Measurements from ENCODE around the gene SPPL2B. TPM values are rescaled to one million over a fixed set of nuclear protein-coding genes. Genes with fewer than 3 reads are reported as not detected.

The SPPL2B gene
- total RNA-seq, 4 donors from 2014 or later = 149 to 367 (median 242) TPM

GRCh38 chr19:2382530-2383222 lies 54.2 kb downstream of the SPPL2B start:
- no peak overlapping the region for H3K27ac ChIP-seq
- intact Hi-C loops (cut with DNase I; ENCODE audit: low total_unique reads) (no loop called here), in situ Hi-C loops (cut with MboI; ENCODE audit: low pct_ligation_motif_present in 1 of 4, low pct_unique_long_range_greater_than_20kb in 1 of 4, low sequenced_read_pairs in 3 of 4) (loop anchor here in 2 of 4 donors (25.0 kb wide), 1 partner anchor 95 kb away; the partner anchor contains the start of gene PEAK3 (in 2 of the 2))

DNA sequence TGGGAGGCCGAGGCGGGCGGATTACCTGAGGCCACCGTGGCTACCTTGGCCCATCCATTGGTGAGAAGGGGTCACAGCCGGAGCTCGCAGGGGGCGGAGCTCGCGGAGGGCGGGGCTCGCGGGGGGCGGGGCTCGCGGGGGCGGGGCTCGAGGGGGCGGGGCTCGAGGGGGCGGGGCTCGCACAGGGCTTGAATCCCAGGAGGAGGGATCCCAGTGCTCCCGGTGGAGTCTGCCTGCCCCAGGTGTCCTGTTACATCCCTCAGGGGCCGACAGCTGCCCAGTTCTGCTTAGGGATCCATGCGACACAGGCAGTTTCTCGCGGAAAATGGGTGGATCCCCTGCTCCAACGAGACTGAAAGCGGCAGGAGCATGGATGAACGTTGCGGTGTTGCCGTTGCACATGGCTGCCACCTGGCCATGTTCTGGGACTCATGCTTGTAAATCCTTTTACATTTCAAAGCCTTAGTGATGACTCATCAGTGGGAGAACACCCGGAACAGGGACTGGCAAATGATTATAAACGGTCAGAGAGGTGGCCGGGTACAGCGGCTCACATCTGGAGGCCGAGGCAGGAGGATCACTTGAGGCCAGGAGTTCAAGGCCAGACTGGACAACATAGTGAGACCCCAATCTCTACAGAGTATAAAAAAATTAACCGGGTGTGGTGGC lies 56.7 kb downstream of the SPPL2B start:
- 25 to 44% methylated on average over 6 to 31 of the region's 37 CpGs for WGBS, 2 donors (ENCODE audit: low coverage in 1 of 2)
- no peaks in the 10 kb centered on the region for H3K36me3 ChIP-seq
- TF ChIP-seq POLR2AphosphoS5 (IDR thresholded peaks at IDR 0.05) (peak in 2 of 3 donors; percentile 35 to 39), POLR2A (IDR thresholded peaks at IDR 0.05) (no peak)
- in situ Hi-C loops (cut with MboI; ENCODE audit: low pct_ligation_motif_present in 1 of 4, low pct_unique_long_range_greater_than_20kb in 1 of 4, low sequenced_read_pairs in 3 of 4) = loop anchor here in 2 of 4 donors (25.0 kb wide), 1 partner anchor 98 kb away; the partner anchor contains the start of gene PEAK3 (in 2 of the 2)
- H3K27me3 ChIP-seq = peaks cover 14% of the 10 kb centered on the region
- peak overlapping the region in 2 of 4 donors; percentile 48 to 57 for H3K27ac ChIP-seq
- peaks cover 0 to 6% of the 10 kb centered on the region in 2 donors for H3K9me3 ChIP-seq
- peaks cover 0 to 11% (median 2%) of the 10 kb centered on the region in 4 donors for H3K4me1 ChIP-seq
- DNase-seq = peak; percentile 51
- H3K4me3 ChIP-seq = no peak overlapping the region
- intact Hi-C loops (cut with DNase I; ENCODE audit: low total_unique reads) = no loop called here

More at GRCh38 chr19:2382530-2383222, 54.2 kb downstream of the SPPL2B start:
- H3K27me3 ChIP-seq = peaks cover 14% of the 10 kb centered on the region
- DNase-seq = no peak
- TF ChIP-seq, protein P1, sequence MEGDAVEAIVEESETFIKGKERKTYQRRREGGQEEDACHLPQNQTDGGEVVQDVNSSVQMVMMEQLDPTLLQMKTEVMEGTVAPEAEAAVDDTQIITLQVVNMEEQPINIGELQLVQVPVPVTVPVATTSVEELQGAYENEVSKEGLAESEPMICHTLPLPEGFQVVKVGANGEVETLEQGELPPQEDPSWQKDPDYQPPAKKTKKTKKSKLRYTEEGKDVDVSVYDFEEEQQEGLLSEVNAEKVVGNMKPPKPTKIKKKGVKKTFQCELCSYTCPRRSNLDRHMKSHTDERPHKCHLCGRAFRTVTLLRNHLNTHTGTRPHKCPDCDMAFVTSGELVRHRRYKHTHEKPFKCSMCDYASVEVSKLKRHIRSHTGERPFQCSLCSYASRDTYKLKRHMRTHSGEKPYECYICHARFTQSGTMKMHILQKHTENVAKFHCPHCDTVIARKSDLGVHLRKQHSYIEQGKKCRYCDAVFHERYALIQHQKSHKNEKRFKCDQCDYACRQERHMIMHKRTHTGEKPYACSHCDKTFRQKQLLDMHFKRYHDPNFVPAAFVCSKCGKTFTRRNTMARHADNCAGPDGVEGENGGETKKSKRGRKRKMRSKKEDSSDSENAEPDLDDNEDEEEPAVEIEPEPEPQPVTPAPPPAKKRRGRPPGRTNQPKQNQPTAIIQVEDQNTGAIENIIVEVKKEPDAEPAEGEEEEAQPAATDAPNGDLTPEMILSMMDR (IDR thresholded peaks at IDR 0.05) = no peak
- no peak for TF ChIP-seq EP300 (IDR thresholded peaks at IDR 0.05; ENCODE audit: low read depth)
- peaks cover 0 to 6% of the 10 kb centered on the region in 2 donors for H3K9me3 ChIP-seq
- H3K4me3 ChIP-seq = no peak overlapping the region
- 91 to 100% methylated on average over 2 to 13 of the region's 13 CpGs for WGBS, 2 donors (ENCODE audit: low coverage in 1 of 2)
- no peaks in the 10 kb centered on the region for H3K36me3 ChIP-seq
- peaks cover 0 to 11% (median 2%) of the 10 kb centered on the region in 4 donors for H3K4me1 ChIP-seq

DNA sequence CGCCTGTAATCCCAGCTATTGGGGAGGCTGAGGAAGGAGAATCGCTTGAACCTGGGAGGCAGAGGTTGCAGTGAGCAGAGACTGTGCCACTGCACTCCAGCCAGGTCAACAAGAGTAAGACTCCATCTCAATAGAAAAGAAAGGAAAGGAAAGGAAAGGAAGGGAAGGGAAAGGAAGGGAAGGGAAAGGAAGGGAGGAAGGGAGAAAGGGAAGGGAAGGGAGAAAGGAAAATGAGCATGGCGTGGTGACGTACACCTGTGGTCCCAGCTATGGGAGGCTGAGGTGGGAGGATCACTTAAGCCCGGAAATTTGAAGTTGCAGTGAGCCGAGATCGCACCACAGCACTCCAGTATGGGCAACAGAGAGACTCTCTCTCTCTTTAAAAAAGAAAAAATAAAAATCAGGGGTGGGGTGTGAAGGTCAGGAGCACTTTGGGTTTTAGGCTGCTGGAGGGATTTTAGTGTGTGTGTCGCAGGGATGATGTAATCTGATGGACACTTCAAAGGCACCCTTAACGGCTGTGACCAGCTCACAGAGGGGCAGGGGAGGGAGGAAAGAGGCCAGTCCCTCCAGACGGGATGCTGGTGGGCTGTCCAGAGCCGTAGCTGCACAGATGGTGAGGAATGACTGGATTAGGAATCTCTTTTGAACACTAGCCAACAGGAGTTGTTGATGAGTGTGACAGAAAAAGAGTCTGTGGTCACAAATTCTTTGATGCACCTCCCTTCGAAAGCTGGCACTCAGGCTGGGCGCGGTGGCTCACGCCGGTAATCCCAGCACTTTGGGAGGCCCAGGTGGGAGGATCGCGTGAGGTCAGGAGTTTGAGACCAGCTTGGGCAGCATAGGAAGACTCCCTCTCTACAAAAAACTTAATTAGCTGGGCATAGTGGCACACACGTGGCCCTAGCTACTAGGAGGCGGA lies 59.1 kb downstream of the SPPL2B start:
- no peaks in the 10 kb centered on the region for H3K9me3 ChIP-seq
- H3K4me1 ChIP-seq = peaks cover 0 to 11% (median 2%) of the 10 kb centered on the region in 4 donors
- intact Hi-C loops (cut with DNase I; ENCODE audit: low total_unique reads) (no loop called here), in situ Hi-C loops (cut with MboI; ENCODE audit: low pct_ligation_motif_present in 1 of 4, low pct_unique_long_range_greater_than_20kb in 1 of 4, low sequenced_read_pairs in 3 of 4) (loop anchor here in 2 of 4 donors (25.0 kb wide), 1 partner anchor 100 kb away; the partner anchor contains the start of gene PEAK3 (in 2 of the 2))
- peaks cover 11% of the 10 kb centered on the region for H3K27me3 ChIP-seq
- no peak overlapping the region for H3K4me3 ChIP-seq
- H3K36me3 ChIP-seq = no peaks in the 10 kb centered on the region
- 72 to 75% methylated on average over 12 to 20 of the region's 20 CpGs for WGBS, 2 donors (ENCODE audit: low coverage in 1 of 2)
- DNase-seq = no peak
- H3K27ac ChIP-seq = no peak overlapping the region
- TF ChIP-seq POLR2AphosphoS5 (IDR thresholded peaks at IDR 0.05) (no peak), EP300 (IDR thresholded peaks at IDR 0.05; ENCODE audit: low read depth) (no peak), POLR2A (IDR thresholded peaks at IDR 0.05) (no peak)
- TF ChIP-seq, protein P1 (IDR thresholded peaks at IDR 0.05) = no peak

GRCh38 chr19:2389594-2389993 lies 61.1 kb downstream of the SPPL2B start:
- Histone ChIP-seq H3K27me3 (peaks cover 4% of the 10 kb centered on the region), H3K36me3 (no peaks in the 10 kb centered on the region), H3K27ac (no peak overlapping the region), H3K4me3 (no peak overlapping the region), H3K4me1 (peaks cover 0 to 16% (median 8%) of the 10 kb centered on the region in 4 donors), H3K9me3 (no peaks in the 10 kb centered on the region)
- in situ Hi-C loops (cut with MboI; ENCODE audit: low pct_ligation_motif_present in 1 of 4, low pct_unique_long_range_greater_than_20kb in 1 of 4, low sequenced_read_pairs in 3 of 4) (loop anchor here in 2 of 4 donors (25.0 kb wide), 1 partner anchor 102 kb away; the partner anchor contains the start of gene PEAK3 (in 2 of the 2)), intact Hi-C loops (cut with DNase I; ENCODE audit: low total_unique reads) (no loop called here)
- no peak for DNase-seq
- WGBS, 2 donors (ENCODE audit: low coverage in 1 of 2) = 79% methylated on average over 4 to 21 of the region's 21 CpGs
- TF ChIP-seq, protein P1 (IDR thresholded peaks at IDR 0.05) = no peak
- TF ChIP-seq EP300 (IDR thresholded peaks at IDR 0.05; ENCODE audit: low read depth) (no peak), POLR2AphosphoS5 (IDR thresholded peaks at IDR 0.05) (no peak), POLR2A (IDR thresholded peaks at IDR 0.05) (no peak)
